ENCODE measurements around the gene TMEM132D.

DNA sequence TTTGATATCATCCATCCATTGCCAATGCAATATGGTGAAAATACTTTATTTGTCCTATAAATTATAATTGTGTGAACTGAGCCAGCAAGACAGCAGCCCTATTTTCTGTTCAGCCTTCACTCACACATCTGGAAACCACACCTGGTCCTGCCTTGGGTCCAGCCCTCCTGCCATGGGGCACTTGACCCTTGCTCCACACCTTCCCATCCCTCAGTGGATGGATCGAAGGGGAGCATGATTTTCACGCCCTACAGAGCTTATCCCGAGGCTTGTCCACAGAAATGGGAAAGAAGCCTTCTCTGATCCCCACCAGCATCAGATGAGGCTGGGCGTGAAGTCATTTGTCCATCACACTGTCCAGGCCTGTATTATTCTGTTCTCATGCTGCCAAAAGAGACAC lies 10.1 kb downstream of the TMEM132D start:
- TF ChIP-seq, protein P1, sequence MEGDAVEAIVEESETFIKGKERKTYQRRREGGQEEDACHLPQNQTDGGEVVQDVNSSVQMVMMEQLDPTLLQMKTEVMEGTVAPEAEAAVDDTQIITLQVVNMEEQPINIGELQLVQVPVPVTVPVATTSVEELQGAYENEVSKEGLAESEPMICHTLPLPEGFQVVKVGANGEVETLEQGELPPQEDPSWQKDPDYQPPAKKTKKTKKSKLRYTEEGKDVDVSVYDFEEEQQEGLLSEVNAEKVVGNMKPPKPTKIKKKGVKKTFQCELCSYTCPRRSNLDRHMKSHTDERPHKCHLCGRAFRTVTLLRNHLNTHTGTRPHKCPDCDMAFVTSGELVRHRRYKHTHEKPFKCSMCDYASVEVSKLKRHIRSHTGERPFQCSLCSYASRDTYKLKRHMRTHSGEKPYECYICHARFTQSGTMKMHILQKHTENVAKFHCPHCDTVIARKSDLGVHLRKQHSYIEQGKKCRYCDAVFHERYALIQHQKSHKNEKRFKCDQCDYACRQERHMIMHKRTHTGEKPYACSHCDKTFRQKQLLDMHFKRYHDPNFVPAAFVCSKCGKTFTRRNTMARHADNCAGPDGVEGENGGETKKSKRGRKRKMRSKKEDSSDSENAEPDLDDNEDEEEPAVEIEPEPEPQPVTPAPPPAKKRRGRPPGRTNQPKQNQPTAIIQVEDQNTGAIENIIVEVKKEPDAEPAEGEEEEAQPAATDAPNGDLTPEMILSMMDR (IDR thresholded peaks at IDR 0.05; ENCODE audit: insufficient read depth, low read length, poor library complexity, severe bottlenecking) = no peak
- TF ChIP-seq EZH2phosphoT487 (conservative IDR thresholded peaks at IDR 0.05; ENCODE audit: low read length) = no peak

Data from SU-DHL-6 (cell line).